Measurements from ENCODE around the gene ZNF331.
"Not testable (repeated sequence)": the region's sequence is repeated elsewhere in the genome, so short reads cannot be mapped to it uniquely, and the experiment has no call there.

Gene ZNF331

DNA sequence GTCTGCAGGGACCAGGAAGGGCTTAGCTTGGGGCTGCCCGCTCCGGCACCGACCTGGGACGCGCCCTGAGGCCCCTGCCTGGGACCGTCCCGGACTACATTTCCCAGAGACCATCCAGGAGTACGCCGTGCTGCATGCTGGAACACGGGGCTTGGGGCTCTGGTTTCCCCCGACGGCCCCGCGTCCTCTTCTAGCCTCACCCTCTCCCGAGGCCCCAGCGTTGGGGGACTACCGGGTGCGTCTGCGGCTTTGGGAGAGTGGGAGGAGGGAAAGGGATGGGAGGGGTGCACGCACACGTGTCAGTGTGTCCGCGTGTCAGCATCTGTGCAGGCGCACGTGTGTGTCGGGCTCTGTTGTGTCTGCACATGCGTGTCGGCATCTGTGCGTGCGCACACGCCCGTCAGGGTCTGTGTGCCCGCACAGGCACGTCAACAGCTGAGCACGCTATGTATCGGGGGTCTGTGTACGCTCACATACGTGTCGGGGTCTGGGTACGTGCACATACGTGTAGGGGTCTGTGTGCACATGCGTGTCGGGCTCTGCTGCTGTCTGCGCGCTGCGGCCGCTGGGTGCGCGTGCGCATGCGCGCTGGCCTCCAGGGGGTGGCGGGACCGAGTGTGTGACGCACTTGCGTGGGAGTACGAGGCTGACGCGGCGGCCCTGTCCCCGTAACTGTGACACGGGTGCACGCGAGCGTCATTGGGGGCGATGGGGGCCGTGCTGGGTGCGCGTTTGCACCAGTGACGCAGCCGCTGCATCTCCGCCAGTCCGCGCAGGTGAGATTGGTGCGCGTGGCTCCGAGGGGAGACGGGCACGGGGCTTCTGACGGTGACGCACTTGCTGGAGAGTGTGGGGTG, at the start of gene ZNF331:
TSS of gene ZNF331 (plus strand) at position 625 of the 857 bp plus-strand sequence. CDS start 31,232 bp downstream, outside the sequence.
- peak; percentile 74 to 81 (median 76) for DNase-seq (ENCODE audit: low read depth in 3 of 3, low spot score in 1 of 3)

DNA sequence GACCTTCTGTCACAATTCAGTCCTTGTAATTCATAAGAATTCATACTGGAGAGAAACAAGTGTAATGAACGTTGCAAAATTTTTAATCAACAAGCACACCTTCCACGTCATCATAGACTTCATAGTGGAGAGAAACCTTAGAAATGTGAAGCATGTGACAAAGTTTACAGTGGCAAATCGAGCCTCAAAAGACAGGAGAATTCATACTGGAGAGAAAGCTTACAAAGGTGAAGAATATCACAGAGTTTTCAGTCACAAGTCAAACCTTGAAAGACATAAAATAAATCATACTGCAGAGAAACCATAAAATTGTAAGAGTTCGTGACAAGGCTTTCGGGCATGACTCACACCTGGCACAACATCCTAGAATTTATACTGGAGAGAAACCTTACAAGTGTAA, 45.8 kb upstream of the ZNF331 start:
- DNase-seq (ENCODE audit: low read depth in 3 of 3, low spot score in 1 of 3) = no peak

DNA sequence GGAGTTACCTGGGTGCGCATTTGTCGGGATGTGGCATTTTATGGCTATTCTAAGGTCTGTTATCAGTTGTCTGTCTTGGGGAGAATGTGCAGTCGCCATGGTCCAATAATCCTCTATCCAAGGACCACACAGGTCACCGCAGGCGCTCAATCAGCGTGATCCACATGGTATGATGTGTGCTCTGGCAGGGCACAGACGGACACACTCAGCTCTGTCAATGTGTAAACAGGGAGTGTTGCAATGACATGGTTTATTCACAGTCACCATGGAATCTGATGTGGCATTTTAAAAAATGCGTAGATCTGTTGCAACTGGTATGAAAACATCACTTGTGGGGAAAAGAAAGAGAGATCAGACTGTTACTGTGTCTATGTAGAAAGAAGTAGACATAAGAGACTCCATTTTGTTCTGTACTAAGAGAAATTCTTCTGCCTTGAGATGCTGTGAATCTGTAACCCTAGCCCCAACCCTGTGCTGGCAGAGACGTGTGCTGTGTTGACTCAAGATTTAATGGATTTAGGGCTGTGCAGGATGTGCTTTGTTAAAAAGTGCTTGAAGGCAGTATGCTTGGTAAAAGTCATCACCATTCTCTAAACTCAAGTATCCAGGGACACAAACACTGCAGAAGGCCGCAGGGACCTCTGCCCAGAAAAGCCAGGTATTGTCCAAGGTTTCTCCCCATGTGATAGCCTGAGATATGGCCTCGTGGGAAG, 40.5 kb upstream of the ZNF331 start:
- DNase-seq (ENCODE audit: low read depth in 3 of 3, low spot score in 1 of 3) = not testable (repeated sequence)

DNA sequence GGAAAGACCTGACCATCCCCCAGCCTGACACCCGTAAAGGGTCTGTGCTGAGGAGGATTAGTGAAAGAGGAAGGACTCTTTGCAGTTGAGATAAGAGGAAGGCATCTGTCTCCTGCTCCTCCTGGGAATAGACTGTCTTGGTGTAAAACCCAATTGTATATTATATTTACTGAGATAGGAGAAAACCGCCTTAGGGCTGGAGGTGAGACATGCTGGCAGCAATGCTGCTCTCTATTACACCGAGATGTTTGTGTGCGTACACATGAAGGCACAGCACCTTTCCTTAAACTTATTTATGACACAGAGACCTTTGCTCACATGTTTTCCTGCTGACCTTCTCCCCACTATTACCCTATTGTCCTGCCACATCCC, 39.9 kb upstream of the ZNF331 start:
- not testable (repeated sequence) for DNase-seq (ENCODE audit: low read depth in 3 of 3, low spot score in 1 of 3)

GRCh38 chr19:53503151-53503550, 34.8 kb upstream of the ZNF331 start:
- not testable (repeated sequence) for DNase-seq (ENCODE audit: low read depth in 3 of 3, low spot score in 1 of 3)

DNA sequence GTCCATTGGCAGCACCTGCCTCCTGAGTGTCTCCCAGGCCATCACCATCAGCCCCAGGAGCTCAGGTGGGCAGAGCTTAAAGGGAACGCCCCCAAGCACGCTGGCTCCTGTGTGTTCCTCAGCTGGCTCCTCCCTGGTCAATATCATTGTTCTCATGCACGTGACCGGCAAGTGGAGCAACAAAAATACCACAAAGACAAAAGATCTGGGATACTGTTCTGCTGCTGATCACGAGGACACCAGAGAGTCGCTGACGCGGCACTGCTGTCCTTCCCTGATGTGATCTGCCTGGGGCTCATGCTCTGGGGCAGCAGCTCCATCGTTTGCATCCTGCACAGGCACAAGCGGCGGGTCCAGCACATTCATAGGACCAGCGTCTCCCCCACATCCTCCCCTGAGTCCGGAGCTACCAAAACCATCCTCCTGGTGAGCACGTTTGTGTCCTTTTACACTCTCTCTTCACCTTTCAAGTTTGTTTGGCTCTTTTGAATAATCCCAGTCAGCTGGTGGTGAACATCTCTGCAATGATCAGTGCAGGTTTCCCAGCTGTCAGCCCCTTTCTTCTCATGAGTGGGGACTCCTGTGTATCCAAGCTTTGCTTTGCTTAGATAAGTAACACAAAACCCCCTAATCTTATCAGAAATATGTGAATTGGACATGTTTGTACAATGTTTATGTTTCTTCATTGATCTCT, 34.1 kb upstream of the ZNF331 start:
- DNase-seq (ENCODE audit: low read depth in 3 of 3, low spot score in 1 of 3) = not testable (repeated sequence)

DNA sequence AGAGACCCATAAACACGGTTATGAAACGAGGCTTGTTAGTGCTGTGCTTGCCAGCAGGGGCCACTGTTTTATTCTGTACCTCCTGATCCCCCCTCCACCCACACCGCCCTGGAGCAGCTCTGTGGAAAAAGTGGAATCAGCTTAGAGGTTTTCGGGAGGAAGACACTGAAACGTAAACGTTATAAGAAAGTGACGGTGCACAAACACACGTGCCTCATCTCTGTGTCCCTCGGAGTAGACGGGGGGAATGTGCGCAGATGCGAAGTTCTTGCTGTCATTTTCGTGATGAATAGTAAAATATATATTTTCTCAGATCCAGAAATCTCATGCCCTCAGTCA, 33.6 kb upstream of the ZNF331 start:
- not testable (repeated sequence) for DNase-seq (ENCODE audit: low read depth in 3 of 3, low spot score in 1 of 3)

- no peak for DNase-seq (ENCODE audit: low read depth in 3 of 3, low spot score in 1 of 3)
Measured at GRCh38 chr19:53504885-53505284, 33.1 kb upstream of the ZNF331 start.

DNA sequence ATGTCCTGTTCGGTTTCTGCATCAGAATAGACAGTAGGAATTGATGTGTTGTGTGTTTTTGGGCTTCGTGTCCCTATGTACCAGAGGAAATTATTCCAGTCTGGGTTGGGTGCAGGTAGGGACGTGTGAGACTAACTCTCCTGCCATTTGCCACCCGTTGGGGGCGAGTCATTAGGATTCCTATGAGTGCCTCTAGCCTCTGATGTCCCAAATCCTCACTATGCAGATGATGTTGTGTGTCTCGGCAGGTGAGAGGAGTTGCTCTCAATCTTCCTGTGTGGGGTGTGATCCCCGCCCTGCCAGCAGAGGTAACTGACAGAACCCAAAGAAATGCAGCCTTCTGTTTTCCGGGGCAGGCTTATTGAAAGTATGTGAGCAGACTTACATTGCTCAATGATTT, 31.2 kb upstream of the ZNF331 start:
- no peak for DNase-seq (ENCODE audit: low read depth in 3 of 3, low spot score in 1 of 3)

DNA sequence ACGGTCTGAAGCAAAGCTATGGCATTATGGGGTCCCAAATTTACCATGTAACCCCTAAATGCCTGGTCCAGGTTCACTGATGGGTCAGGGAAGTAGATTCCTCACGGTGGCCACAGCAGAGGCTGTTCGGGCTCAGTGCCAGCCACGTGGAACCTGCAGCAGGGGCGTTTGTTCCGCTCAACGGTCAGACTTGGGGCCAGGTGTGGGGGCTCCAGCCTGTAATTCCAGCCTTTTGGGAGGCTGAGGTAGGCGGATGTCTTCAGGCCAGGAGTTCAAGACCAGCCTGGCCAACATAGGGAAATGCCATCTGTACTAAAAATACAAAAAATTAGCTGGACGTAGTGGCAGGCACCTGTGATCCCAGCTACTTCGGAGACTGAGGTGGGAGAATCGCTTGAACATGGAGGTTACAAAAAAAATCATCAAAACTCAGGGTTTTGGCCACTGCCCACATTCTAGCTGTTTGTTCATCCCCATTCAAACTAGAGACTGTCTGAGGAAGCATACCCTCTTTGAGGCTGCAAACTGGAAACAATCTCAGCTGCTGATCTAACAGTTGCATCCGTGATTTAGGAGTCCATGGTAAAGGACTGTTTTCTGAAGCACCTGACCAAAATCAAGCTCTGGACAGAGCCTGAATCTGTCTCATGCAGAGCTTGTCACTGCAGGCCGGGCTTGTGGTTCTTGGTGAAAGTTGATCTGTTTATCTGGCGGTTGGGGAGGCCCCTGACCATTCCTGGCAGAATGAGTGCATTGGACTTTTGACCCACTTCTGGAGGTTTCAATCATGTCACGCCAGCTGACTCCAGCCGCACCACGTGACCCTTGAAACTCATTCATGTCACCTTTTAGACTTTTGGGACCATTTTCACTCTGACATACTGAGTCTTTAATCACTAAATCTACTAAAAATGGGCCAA, 30.2 kb upstream of the ZNF331 start:
- no peak for DNase-seq (ENCODE audit: low read depth in 3 of 3, low spot score in 1 of 3)

DNA sequence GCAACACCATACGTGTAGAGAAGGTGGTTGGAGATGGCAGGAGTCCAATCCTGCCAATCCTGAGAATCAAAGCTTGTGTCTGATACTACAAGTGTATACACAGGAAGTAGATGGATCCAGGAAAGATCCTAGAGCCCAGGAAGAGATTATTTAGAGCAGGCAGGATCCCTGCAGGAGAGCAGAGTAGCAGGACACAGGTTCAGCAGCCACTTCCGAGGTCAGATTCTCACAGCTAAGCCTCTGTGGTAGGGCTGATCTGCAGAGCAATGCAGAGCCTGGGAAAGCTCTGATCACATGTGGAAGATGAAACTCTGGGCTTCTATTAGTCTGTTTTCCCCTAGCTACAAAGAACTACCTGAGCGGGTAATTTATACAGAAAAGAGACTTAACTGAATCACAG, 28.5 kb upstream of the ZNF331 start:
- no peak for DNase-seq (ENCODE audit: low read depth in 3 of 3, low spot score in 1 of 3)

DNA sequence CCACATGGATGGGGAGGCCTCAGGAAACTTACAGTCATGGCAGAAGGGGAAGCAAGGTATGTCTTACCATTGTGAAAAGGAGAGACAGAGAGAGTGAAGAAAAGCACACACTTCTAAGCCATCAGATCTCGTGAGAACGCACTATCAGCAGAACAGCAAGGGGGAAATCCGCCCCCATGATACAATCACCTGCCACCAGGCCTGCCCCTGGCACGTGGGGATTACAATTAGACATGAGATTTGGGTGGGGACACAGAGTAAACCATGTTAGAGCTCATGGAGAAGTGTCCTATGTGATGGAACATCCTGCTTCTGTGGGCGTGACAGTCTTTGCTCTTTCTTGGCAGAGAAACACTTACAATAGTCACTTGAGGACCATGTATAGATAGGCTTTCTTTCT, 28.1 kb upstream of the ZNF331 start:
- no peak for DNase-seq (ENCODE audit: low read depth in 3 of 3, low spot score in 1 of 3)

DNA sequence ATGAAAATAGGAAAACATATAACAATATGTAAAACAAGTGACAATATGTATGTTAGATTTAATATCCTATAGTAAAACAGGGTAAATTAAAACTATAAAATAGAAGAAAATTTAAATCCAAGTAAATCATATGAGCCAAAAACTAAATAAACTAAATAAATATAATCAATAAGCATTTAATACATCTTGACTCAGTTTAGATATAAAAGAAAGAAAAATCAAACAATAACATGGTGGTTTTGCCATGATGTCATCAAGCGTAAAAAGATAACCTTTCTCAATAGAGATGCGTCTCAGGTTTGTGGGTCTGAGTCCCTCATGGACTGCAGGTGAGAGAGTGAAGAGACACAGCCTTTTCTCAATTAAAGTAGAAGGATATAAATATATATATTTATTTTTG, 26.6 kb upstream of the ZNF331 start:
- no peak for DNase-seq (ENCODE audit: low read depth in 3 of 3, low spot score in 1 of 3)

DNA sequence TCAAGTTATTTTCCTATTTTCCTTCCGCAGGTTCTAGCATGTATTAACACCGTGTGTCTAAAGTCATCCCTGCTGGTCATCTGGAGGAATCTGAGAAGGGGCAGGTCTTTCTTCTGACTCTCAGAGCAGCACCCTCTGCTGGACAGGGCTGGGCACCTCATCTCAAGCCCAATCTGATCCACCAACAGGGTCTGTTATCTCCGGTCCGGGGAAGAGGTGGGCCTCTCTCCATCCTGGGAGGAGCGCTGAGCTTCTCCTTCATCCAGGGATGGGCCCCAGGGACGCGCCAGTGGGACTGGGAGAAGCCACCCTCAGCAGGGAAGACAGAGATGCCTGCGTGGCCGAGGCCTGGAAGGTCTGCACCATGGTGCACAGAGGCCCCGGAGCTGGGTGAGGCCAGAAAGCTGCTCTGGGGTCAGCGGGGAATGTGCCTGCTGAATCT, 26.0 kb upstream of the ZNF331 start:
- DNase-seq (ENCODE audit: low read depth in 3 of 3, low spot score in 1 of 3) = peak in 2 of 3 donors; percentile 17 to 27

GRCh38 chr19:53515047-53515446, 22.9 kb upstream of the ZNF331 start:
- DNase-seq (ENCODE audit: low read depth in 3 of 3, low spot score in 1 of 3) = not testable (repeated sequence)

- no peak for DNase-seq (ENCODE audit: low read depth in 3 of 3, low spot score in 1 of 3)
Measured at GRCh38 chr19:53517114-53517741, 20.7 kb upstream of the ZNF331 start.

DNA sequence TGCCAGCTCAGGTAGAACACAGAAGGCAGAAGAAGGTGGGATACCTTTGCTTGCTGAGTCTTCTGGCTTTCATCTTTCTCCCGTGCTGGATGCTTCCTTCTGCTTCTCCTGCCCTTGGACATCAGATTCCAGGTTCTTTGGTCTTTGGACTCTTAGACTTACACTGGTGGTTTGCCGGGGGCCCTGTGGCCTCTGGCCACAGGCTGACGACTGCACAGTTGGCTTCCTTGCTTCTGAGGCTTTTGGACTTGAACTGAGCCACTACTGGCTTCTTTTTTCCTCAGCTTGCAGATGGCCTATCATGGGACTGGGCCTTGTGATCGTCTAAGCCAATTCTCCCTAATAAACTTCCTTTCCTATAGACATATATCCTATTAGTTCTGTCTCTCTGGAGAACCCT, 19.8 kb upstream of the ZNF331 start:
- no peak for DNase-seq (ENCODE audit: low read depth in 3 of 3, low spot score in 1 of 3)

- DNase-seq (ENCODE audit: low read depth in 3 of 3, low spot score in 1 of 3) = no peak
Measured at GRCh38 chr19:53518716-53519115, 19.2 kb upstream of the ZNF331 start.

GRCh38 chr19:53519446-53519845, 18.5 kb upstream of the ZNF331 start:
- no peak for DNase-seq (ENCODE audit: low read depth in 3 of 3, low spot score in 1 of 3)

GRCh38 chr19:53520163-53520546, 17.8 kb upstream of the ZNF331 start:
- DNase-seq (ENCODE audit: low read depth in 3 of 3, low spot score in 1 of 3) = no peak
